HG03378 (cell line): ENCODE measurements around the gene RRM2.
"Not testable (repeated sequence)": the region's sequence is repeated elsewhere in the genome, so short reads cannot be mapped to it uniquely, and the experiment has no call there.

Experiments used
- ATAC-seq: cut with Tn5 transposase; IDR thresholded peaks from one replicate; pipeline ENCODE4 v1.9.1; 2021; ENCODE audit warnings: mild to moderate bottlenecking, moderate library complexity; ENCODE audit not compliant: unreplicated experiment

Gene RRM2

DNA sequence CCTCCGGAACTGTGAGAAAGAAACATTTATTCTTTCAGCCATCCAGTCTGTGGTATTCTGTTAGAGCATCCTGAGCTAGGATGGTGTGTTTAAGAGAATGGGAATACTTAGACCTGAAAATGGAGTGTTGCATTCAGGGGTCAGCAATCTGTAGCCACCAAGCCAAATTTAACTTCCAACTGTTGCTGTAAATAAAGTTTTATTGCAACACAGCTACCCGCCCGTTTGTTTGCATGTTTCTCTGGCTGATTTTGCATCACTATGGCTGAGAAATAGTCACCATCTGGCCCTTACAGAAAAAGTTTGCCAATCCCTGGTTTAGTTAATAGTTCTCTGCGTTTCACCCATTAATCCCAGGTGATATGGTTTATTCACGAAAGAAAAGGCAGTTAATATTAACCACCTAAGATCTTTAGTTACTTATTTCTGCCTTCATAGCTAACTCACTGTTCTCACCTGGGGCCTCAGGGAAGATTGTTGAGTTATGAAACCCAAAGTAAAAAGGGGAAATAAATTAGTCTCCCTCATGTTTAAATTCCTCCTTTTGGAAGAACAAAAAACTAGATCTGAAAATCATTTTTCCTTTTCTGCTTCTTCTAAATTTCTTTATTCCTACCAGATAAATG is 32.9 kb upstream of the RRM2 start:
- ATAC-seq = peak; percentile 68

DNA sequence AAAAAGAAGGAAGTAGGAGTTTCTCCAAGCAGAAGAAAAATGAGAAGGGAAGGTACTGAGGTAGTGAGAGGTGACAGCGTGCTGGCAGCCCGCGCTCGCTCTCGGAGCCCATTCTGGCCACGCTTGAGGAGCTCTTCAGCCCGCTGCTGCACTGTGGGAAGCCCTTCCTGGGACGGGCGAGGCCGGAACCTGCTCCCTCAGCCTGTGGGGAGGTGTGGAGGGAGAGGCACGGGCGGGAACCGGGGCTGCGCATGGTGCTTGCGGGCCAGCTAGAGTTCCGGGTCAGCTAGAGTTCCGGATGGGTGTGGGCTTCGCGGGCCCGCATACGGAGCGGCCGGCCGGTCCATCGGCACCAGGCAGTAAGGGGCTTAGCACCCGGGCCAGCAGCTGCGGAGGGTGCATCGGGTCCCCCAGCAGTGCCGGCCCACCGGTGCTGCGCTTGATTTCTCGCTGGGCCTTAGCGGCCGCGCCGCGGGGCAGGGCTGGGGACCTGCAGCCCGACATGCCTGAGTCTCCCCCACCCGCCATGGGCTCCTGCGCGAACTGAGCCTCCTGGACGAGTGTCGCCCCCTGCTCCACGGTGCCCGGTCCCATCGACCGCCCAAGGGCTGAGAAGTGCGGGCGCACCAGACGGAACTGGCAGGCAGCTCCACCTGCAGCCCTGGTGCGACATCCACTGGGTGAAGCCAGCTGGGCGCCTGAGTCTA is 31.2 kb upstream of the RRM2 start:
- ATAC-seq = no peak

DNA sequence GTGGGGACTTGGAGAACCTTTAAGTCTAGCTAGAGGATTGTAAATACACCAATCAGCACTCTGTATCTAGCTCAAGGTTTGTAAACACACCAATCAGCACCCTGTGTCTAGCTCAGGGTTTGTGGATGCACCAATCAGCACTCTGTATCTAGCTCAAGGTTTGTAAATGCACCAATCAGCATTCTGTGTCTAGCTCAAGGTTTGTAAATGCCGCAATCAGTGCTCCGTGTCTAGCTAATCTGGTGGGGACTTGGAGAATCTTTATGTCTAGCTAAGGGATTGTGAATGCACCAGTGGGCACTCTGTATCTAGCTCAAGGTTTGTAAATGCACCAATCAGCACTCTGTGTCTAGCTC is 30.7 kb upstream of the RRM2 start:
- ATAC-seq = not testable (repeated sequence)

DNA sequence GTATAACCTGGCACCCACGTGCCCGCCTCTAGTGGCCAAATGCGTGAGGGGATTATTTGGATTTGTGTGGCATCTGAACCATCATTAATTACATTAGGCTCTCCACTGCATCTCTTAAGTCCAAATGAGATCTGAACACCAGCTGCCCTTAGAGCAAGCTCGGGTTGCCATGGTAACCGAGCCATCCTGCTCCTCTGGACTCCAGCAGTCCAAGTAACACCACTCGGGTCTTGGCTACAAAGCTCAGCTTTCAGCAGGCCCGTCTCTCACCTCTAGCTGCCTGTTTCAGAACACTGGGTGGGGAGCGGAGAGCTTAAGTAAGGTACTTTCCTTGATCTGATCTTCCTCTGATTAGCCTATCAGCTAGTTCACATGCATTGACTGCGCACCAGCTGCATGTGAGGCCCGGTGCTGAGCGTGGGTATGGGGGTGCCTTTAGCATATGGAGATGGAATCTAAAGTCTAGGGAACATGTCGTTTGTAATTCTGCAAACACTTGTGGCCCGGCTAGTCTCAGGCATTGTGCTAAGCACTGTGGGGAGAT is 28.2 kb upstream of the RRM2 start:
- no peak for ATAC-seq

DNA sequence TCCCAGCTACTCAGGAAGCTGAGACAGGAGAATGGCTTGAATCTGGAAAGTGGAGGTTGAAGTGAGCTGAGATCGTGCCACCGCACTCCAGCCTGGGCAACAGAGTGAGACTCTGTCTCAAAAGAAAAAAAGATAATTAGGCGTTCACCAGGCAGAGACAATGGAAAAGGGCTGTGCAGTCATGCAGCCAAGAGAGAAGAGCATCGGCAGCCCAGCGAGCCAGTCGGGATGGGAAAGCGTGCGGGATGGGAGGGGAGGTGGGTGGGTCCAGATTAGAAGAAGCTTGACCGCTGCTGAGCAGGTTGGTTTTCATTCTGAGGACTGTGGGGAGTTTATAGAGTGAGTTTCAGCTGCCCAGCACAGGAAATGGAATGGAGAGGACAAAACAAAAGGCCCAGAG is 27.4 kb upstream of the RRM2 start:
- no peak for ATAC-seq

DNA sequence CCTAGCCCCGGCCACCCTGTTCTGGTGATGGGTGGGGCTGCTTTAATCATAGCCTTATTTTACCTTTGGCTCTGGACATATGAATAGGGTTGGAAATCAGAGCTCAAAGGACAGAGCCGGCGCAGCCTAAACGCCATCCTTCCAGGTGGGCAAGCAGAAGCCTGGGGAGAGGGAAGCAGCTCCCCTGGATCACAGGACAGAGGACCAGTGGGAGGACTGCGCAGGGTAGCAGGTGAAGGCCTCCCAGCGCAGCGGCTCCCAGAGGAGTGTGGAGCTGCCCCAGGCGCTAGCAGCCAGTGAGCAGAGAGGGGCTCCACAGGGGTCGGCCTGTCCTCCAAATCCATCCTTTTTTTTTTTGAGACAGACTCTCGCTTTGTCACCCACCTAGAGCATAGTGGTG is 25.9 kb upstream of the RRM2 start:
- ATAC-seq = no peak

DNA sequence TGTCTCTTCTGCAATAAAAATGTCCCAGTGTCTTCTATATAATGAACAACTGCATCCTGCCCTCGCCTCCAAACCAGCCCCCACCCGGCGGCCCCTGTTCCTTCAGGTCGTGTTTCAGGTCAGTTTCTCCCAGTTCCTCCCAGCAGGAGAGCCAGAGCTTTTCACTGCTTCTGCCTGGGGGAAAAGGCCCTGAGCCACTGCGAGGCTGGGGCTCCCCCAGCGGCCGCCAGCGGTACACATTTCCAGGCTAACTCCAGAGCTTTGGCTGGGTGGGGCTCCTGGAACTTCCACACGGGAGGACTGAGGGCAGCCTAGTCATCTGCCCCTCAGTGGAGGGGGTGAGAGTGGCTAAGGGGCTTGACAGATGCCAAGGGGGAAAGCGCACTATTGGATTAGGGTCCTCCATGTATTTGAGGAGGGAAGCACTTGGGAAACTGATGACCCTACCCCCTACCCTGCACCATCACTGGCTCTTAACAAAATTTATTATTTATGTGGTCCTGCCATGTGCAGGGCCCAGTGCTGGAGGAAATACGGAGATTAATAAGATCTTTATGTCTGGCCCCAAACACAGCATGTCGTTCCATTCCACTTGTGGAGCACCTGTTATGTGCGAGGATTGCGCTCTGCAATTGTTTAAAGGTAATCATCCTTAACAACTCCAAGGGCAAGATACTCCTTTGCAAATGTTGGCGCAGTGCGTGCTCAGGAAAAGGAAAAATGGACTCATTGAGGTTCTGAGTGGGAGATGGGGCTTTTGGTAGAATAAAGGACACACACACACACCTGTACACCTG is 25.0 kb upstream of the RRM2 start:
- peak; percentile 58 for ATAC-seq

DNA sequence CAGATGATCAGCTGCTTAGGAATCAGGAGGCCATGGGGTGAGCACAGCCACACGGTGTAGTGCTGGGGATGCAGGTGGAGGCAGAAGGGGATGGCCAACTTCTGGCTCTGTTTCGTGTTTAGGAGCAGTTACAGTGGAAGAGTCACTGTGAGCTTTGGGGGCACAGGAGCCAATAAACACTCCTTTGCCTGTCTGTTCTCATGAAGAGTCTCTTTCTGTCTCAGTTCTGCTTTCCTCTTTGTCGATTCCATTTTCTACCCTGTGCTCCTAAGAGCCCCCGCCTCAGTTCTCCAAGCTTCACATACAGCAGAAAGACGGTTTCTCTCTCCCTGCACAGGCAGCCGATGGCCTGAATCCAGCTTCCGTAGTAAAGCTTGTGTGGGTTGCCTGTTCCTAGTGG is 21.0 kb upstream of the RRM2 start:
- no peak for ATAC-seq

DNA sequence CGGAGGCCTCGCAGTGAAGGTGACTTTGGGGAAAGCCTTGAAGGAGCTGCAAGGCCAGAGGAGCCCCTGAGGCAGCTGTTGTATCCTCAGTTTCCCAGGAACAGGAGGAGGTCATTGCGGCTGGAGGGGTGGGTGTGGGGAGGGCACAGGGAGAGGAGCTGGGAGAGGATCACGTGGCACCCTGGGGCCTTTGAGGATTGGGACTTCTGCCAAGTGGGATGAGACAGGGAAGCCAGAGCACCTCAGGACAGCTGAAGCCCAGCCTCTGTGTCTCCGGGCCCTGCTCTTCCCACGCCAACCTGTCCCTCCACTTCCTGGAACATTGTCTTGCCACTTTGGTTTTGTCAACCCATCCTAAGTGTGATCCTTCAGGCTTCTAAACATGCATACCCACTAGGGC is 19.4 kb upstream of the RRM2 start:
- no peak for ATAC-seq

DNA sequence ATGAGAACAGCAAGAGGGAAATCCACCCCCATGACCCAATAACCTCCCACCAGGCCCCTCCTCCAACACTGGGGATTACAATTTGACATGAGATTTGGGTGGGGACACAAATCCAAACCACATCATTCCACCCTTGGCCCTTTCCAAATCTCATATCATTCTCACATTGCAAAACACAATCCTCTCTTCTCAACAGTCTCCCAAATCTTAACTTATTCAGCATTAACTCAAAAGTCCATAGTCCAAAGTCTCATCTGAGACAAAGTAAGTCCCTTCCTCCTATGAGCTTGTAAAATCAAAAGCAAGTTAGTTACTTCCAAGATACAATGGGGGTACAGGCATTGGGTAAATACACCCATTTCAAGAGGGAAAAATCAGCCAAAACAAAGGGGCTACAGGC is 17.6 kb upstream of the RRM2 start:
- ATAC-seq = not testable (repeated sequence)

DNA sequence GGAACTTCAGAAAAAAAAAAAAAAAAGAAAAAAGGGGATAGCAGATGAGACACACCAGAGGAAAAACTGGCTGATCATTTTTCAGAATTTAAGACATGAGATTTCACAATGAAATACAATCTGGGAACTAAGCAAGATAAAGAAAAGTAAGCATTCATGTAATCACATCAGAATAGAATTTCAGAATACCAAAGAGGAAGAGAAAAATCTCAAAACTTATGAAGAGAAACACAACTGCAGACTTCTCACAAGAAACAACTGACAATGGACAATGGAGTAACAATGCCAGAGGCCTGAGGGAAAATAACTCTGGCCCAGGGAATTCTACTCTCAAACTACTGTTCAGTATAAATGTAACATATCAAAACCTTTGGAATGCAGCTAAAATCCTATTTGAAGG is 13.2 kb upstream of the RRM2 start:
- ATAC-seq = no peak

DNA sequence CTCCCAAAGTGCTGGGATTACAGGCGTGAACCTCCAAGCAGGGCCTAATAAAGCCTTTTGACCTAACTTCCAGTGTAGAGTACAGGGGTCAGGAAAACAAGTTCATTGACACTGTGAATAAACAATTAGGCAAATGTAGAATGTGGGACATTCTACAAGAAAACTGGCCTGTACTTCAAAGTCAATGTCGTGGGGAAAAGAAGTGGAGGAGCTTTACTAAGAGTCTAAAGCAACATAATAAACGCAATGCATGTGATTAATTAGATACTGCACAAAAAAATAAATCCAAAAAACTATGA is 3.6 kb upstream of the RRM2 start:
- no peak for ATAC-seq

DNA sequence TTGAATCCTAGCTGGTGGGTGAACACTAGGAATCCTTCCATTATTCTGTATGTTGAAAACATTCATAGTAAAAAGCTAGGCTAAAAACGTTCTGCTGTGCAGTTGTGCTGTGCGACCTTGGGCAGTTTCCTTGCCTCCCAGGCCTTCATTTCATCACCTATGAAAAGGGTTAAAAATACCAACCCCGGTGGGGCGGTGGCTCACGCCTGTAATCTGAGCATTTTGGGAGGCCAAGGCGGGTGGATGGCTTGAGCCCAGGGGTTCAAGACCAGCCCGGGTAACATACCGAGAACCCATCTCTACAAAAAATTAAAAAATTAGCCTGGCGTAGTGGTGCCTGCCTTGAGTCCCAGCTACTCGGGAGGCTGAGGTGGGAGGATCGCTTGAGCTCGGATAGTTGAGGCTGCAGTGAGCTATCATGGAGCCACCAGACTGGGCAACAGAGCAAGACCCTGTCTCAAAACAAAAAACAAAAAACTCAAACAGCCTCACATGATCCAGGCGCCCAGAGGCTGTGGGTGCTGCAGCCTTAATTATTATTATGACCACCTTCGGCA is 2.9 kb upstream of the RRM2 start:
- no peak for ATAC-seq

DNA sequence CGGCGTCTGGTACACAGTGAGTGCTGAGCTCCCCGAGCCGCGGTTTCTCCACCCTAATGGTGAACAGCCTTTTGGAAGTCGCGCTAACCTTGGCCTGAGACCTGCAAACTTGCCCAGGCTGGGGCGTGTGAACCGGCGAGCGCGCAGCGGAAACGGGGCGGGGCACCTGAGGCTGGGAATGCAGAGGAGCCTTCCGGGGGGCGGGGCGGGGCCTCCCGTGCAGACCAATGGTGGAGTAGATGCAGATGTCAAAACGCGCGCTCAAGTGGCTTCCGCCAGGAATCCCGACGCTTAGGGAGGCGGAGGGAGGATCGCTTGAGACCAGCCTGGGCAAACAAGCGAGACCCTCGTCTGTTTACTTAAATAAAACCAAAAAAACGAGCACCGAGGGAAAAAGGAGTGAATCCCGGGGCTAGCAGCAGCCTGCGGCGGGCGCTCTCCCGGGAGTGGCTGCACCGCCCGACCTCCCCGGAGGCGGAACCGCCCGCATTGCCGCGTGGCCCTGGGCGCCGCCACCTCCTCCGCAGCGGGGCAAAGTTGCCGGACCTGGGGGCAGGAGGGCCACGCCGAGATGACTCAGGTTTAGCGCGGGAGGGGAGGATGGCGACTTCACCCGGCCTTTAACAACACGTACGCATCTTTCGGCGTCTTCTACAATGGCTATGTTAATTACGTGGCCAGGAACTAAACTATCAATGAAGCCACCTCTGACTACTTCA is 2.2 kb upstream of the RRM2 start:
- ATAC-seq = peak; percentile 48

DNA sequence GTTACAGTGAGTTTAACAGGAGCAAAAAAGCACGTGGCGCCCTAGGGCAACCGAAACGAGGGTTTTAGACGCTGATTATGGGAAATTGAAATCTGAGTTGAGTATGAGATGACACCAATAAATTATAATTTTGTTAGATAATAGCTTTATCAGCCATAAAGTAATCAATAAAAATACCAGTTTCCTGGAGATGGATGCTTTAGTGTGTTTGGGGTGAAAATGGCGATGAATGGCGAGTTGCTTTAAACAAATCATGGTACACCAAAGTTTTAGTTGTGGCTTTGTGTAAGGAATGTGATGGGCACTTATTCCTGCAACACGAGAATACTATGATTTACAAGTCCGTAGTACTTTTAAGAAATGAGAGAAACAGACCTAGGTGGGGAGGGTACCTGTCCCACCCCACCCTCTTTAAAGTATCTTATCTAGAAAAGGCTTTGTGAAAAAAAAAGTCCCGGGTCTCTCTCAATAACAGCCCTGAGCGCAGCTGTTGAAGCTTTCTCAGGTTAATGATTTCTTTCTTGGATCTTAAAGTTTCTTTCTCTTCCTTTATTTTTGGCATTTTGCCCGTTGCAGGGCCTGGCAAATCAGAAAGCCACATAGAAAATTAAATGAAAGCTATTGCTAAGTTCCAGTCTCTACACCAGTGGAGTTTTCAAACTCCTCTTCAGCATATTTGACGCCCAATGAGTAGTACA is 1.5 kb upstream of the RRM2 start:
- ATAC-seq = no peak

DNA sequence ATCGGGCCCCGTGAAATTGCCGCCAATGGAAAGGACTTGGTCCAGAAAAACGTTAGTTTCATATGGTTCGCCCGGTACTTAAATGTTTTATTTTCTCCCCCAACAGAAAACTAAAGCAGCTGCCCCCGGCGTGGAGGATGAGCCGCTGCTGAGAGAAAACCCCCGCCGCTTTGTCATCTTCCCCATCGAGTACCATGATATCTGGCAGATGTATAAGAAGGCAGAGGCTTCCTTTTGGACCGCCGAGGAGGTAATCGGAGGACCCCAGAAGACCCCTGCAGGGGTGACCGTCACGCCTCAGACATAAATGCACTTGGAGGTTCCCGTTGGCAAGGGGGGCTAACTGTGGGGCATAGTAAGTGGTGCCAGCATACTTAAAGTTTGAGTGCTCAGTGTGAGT is 742 bp downstream of the RRM2 start:
- ATAC-seq = no peak

DNA sequence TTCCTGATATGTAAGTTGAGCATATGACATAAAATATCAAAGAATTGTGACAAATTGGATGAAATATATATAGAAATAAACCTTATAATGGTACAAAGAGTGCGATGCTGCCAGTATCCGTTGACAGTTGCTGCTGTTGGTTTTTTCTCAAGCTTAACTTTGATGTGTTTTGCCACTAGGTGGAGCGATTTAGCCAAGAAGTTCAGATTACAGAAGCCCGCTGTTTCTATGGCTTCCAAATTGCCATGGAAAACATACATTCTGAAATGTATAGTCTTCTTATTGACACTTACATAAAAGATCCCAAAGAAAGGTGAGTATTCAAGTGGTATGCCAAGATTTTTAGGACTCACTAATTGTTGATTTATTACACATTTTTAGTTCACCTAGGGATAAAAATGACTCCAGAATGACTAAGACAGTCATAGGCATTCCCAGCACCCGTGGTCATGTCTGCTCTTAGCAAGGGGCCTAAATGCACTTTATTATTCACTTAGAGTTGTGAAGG is 2.1 kb downstream of the RRM2 start:
- no peak for ATAC-seq

DNA sequence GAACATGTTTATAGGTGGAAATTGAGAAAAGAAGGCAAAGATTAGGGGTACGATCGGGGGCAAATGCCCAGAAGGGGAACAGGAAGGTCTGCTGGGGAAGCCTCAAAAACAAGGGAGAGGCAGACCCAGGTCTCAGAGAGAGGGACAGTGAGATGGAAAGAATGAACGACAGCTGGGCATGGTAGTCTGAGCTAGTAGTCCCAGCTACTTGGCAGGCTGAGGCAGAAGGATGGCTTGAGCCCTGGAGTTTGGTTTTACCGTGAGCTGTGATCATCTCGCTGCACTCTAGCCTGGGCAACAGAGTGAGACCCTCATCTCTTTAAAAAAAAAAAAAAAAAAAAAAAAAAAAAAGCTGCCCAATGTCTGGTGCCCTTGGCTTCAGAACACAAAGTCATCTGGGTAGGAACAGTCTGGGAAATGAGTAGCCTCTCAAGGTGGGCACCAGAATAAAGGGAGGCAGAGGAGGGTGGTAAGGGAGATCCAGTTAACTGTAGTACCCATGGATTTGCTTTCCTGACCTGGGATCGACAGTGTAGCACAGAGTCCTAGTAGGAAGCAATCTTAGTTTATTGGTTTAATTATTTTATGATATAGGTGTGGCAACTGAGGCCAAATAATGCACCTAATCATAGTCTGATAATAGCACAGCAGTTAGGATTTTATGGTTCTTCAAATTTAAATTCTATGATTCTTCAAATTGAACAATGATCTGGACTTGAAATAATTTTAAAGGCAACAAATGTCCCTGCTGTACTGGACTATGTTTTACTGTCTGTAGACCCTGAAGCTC is 3.5 kb downstream of the RRM2 start:
- no peak for ATAC-seq

DNA sequence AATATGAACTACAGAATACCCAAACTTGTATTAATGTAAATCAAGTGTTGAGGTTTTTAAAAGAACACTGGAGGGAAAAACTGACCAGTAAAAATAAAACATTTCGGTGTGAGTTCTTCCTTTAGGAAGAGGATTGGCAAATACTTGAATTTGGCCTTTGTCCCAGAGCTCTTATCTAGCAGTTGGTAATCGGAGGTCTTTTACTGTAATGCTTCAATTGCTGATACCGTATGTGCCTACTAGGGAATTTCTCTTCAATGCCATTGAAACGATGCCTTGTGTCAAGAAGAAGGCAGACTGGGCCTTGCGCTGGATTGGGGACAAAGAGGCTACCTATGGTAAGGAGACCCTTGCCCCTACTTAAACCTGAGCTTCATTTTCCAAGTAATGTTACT is 4.1 kb downstream of the RRM2 start:
- ATAC-seq = no peak

DNA sequence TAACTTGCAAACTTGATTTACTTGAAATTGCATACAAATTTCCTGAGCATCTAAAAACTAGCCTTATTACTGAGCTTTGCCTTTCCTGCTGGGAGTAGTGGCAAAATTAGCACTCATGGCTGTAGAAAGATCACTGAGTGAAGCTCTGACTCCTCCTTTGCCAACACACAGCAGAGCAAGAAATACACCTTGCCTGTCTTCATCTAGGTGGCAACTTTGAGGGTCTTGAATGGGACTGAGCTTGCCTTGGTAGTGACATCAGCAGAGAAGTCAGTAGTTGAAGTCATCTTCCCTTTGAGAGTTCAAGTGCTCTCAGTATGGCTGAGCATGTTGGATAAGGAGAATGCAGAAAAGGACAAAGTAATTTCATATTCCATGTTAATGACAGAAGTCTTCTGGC is 5.9 kb downstream of the RRM2 start:
- no peak for ATAC-seq
